ENCODE measurements around the gene SPARCL1.
"Not testable (repeated sequence)": the region's sequence is repeated elsewhere in the genome, so short reads cannot be mapped to it uniquely, and the experiment has no call there.

SPARCL1 gene

GRCh38 chr4:87529187-87529586, at the start of gene SPARCL1:
SPARCL1 (minus strand) TSS chr4:87529376; CDS start chr4:87499574, 29,802 bp downstream.
- DNase-seq: no peak

- no peak for DNase-seq
Observed at GRCh38 chr4:87575983-87576382, 46.8 kb upstream of the SPARCL1 start.

GRCh38 chr4:87575408-87575807, 46.2 kb upstream of the SPARCL1 start:
- DNase-seq: no peak

GRCh38 chr4:87574996-87575395, 45.8 kb upstream of the SPARCL1 start:
- no peak for DNase-seq

GRCh38 chr4:87574376-87574775, 45.2 kb upstream of the SPARCL1 start:
- not testable (repeated sequence) for DNase-seq

- no peak for DNase-seq
Observed at GRCh38 chr4:87570290-87570805, 41.2 kb upstream of the SPARCL1 start.

GRCh38 chr4:87567191-87567590, 38.0 kb upstream of the SPARCL1 start:
- no peak for DNase-seq

- DNase-seq: no peak
Observed at GRCh38 chr4:87566276-87566675, 37.1 kb upstream of the SPARCL1 start.

GRCh38 chr4:87565746-87566145, 36.6 kb upstream of the SPARCL1 start:
- no peak for DNase-seq

GRCh38 chr4:87560802-87561201, 31.6 kb upstream of the SPARCL1 start:
- DNase-seq: peak; percentile 11

- DNase-seq: peak; percentile 41
Observed at GRCh38 chr4:87559090-87559837, 30.1 kb upstream of the SPARCL1 start.

GRCh38 chr4:87557348-87557747, 28.2 kb upstream of the SPARCL1 start:
- DNase-seq: no peak

GRCh38 chr4:87555773-87556619, 26.8 kb upstream of the SPARCL1 start:
- DNase-seq: peak; percentile 12

GRCh38 chr4:87553182-87553581, 24.0 kb upstream of the SPARCL1 start:
- DNase-seq: no peak

- no peak for DNase-seq
Observed at GRCh38 chr4:87551361-87551760, 22.2 kb upstream of the SPARCL1 start.

- no peak for DNase-seq
Observed at GRCh38 chr4:87547016-87547708, 18.0 kb upstream of the SPARCL1 start.

- no peak for DNase-seq
Observed at GRCh38 chr4:87545052-87545451, 15.9 kb upstream of the SPARCL1 start.

- no peak for DNase-seq
Observed at GRCh38 chr4:87543835-87544461, 14.8 kb upstream of the SPARCL1 start.

GRCh38 chr4:87542734-87543312, 13.6 kb upstream of the SPARCL1 start:
- no peak for DNase-seq

- no peak for DNase-seq
Observed at GRCh38 chr4:87541956-87542709, 13.0 kb upstream of the SPARCL1 start.

- no peak for DNase-seq
Observed at GRCh38 chr4:87541521-87541920, 12.3 kb upstream of the SPARCL1 start.
